Measurements from ENCODE around the gene SLC25A31.

DNA sequence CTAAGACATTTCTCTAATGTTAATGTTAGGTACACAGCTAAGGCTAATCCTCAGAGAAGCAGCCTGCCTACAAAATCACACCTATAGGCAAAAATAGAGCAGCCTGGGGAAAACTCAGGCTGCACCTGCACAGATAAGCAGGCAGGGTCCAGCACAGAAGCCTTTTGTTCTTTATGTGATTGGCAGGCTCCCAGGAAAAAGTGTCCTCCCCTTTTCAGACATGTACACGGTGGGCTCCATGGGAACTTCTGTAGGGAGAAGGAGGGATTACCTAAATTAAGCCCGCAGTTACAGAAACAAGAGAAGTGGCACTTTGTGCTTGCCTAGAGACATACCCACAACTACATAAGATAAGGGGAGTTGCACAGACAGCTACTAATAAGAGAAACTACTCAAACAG, 47.9 kb downstream of the SLC25A31 start:
- TF ChIP-seq MXI1 (conservative IDR thresholded peaks at IDR 0.05; ENCODE audit: poor library complexity, severe bottlenecking) (no peak), CTCF (IDR thresholded peaks at IDR 0.05; ENCODE audit: poor library complexity, severe bottlenecking) (no peak), EZH2 (IDR thresholded peaks at IDR 0.05; ENCODE audit: borderline replicate concordance, insufficient read depth, low read length, poor library complexity, severe bottlenecking) (no peak)
- TF ChIP-seq, protein P1, sequence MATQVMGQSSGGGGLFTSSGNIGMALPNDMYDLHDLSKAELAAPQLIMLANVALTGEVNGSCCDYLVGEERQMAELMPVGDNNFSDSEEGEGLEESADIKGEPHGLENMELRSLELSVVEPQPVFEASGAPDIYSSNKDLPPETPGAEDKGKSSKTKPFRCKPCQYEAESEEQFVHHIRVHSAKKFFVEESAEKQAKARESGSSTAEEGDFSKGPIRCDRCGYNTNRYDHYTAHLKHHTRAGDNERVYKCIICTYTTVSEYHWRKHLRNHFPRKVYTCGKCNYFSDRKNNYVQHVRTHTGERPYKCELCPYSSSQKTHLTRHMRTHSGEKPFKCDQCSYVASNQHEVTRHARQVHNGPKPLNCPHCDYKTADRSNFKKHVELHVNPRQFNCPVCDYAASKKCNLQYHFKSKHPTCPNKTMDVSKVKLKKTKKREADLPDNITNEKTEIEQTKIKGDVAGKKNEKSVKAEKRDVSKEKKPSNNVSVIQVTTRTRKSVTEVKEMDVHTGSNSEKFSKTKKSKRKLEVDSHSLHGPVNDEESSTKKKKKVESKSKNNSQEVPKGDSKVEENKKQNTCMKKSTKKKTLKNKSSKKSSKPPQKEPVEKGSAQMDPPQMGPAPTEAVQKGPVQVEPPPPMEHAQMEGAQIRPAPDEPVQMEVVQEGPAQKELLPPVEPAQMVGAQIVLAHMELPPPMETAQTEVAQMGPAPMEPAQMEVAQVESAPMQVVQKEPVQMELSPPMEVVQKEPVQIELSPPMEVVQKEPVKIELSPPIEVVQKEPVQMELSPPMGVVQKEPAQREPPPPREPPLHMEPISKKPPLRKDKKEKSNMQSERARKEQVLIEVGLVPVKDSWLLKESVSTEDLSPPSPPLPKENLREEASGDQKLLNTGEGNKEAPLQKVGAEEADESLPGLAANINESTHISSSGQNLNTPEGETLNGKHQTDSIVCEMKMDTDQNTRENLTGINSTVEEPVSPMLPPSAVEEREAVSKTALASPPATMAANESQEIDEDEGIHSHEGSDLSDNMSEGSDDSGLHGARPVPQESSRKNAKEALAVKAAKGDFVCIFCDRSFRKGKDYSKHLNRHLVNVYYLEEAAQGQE (IDR thresholded peaks at IDR 0.05; ENCODE audit: borderline replicate concordance) = no peak
